Measurements from ENCODE around the gene DSG1. TPM values are rescaled to one million over a fixed set of nuclear protein-coding genes. Genes with fewer than 3 reads are reported as not detected.
"Not testable (repeated sequence)": the region's sequence is repeated elsewhere in the genome, so short reads cannot be mapped to it uniquely, and the experiment has no call there.

Gene DSG1
- total RNA-seq, 6 donors from 2014 or later: not detected

- Histone ChIP-seq H3K4me3 (no peak overlapping the region), H3K9me3 (no peaks in the 10 kb centered on the region), H3K36me3 (no peaks in the 10 kb centered on the region), H3K27me3 (no peaks in the 10 kb centered on the region), H3K4me1 (no peaks in the 10 kb centered on the region), H3K27ac (no peak overlapping the region)
- TF ChIP-seq EP300 (IDR thresholded peaks at IDR 0.05): no peak
- no peak for TF ChIP-seq POLR2A (IDR thresholded peaks at IDR 0.05)
- TF ChIP-seq CTCF (IDR thresholded peaks at IDR 0.05): no peak
- TF ChIP-seq POLR2AphosphoS5 (IDR thresholded peaks at IDR 0.05): no peak
- WGBS, 2 donors: 75 to 77% methylated on average over 7 of the region's 7 CpGs
- ATAC-seq (ENCODE audit: low FRiP score in 2 of 2): no peak
- no peak for DNase-seq
These were observed 12.0 kb downstream of the DSG1 start for GRCh38 chr18:31329787-31330438.

DNA sequence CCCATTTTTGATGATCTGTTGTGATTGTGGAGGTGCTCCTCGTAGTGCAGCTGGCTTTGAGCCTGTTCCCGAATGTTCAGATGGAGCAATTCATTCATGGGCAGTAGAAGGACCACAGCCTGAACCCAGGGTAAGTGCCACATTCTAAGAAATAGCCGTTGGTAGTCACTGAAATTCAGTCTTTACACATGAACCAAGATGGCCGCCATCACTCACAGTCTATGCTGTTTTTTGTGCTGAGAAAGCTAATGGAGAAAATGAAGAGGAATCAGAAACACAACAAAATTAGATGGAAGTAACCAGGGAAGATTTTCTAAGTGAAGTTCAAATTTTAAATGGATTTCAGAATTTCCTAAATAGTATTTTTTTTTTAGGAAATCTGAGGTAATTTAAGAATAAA, 25.5 kb downstream of the DSG1 start:
- no peak for ATAC-seq (ENCODE audit: low FRiP score in 2 of 2)
- H3K27ac ChIP-seq: no peak overlapping the region
- WGBS, 2 donors: 88 to 91% methylated on average over 4 of the region's 4 CpGs

GRCh38 chr18:31353336-31353735, 35.4 kb downstream of the DSG1 start:
- not testable (repeated sequence) for H3K27ac ChIP-seq; H3K9me3 ChIP-seq; H3K4me3 ChIP-seq; H3K27me3 ChIP-seq; H3K4me1 ChIP-seq; ATAC-seq (ENCODE audit: low FRiP score in 2 of 2); H3K36me3 ChIP-seq
- peak in 1 of 2 donors; percentile 24 for DNase-seq
- WGBS, 2 donors: 51 to 64% methylated on average over 3 to 5 of the region's 17 CpGs

More for the DNA sequence above, 25.5 kb downstream of the DSG1 start:
- no peaks in the 10 kb centered on the region for H3K4me1 ChIP-seq
- TF ChIP-seq CTCF (IDR thresholded peaks at IDR 0.05): no peak
- no peak for TF ChIP-seq POLR2AphosphoS5 (IDR thresholded peaks at IDR 0.05)
- no peak for TF ChIP-seq POLR2A (IDR thresholded peaks at IDR 0.05)
- no peak for TF ChIP-seq EP300 (IDR thresholded peaks at IDR 0.05)
- no peaks in the 10 kb centered on the region for H3K36me3 ChIP-seq
- DNase-seq: no peak
- H3K9me3 ChIP-seq: no peaks in the 10 kb centered on the region
- no peaks in the 10 kb centered on the region for H3K27me3 ChIP-seq
- H3K4me3 ChIP-seq: no peak overlapping the region

- 93 to 96% methylated on average over 7 to 8 of the region's 8 CpGs for WGBS, 2 donors
- H3K36me3 ChIP-seq: no peaks in the 10 kb centered on the region
- no peaks in the 10 kb centered on the region for H3K27me3 ChIP-seq
- ATAC-seq (ENCODE audit: low FRiP score in 2 of 2) (peak in 1 of 2 donors; percentile 53), DNase-seq (peak in 1 of 2 donors; percentile 5)
- TF ChIP-seq EP300 (IDR thresholded peaks at IDR 0.05) (no peak), POLR2A (IDR thresholded peaks at IDR 0.05) (no peak), POLR2AphosphoS5 (IDR thresholded peaks at IDR 0.05) (no peak), CTCF (IDR thresholded peaks at IDR 0.05) (no peak)
- no peaks in the 10 kb centered on the region for H3K4me1 ChIP-seq
- H3K4me3 ChIP-seq: no peak overlapping the region
- no peaks in the 10 kb centered on the region for H3K9me3 ChIP-seq
- no peak overlapping the region for H3K27ac ChIP-seq
These were observed 37.0 kb downstream of the DSG1 start for GRCh38 chr18:31354990-31355389.

DNA sequence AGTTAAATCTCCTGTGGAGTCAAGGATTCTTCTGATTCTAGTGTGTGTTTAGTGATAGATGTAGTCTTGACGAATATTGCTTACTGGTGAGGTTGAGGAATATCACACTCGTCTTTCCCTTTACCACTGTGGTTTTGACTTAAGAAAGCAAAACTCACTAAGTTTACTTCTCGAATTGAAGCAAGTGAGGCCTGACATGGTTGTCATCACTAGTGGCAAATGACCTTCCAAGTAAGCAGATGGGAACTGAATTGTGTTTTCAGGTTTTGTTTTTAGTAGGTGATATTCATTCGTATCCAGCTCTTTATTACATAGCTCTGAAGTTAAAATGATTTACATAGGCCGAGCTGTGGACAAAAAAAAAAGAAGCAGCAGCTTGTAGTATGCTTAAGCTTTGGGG, 38.1 kb downstream of the DSG1 start:
- no peaks in the 10 kb centered on the region for H3K36me3 ChIP-seq
- no peaks in the 10 kb centered on the region for H3K4me1 ChIP-seq
- H3K27ac ChIP-seq: no peak overlapping the region
- TF ChIP-seq POLR2A (IDR thresholded peaks at IDR 0.05): no peak
- no peak for TF ChIP-seq EP300 (IDR thresholded peaks at IDR 0.05)
- TF ChIP-seq POLR2AphosphoS5 (IDR thresholded peaks at IDR 0.05): no peak
- no peak for TF ChIP-seq CTCF (IDR thresholded peaks at IDR 0.05)
- H3K9me3 ChIP-seq: no peaks in the 10 kb centered on the region
- ATAC-seq (ENCODE audit: low FRiP score in 2 of 2) (no peak), DNase-seq (no peak)
- WGBS, 2 donors: 76 to 86% methylated on average over 5 of the region's 5 CpGs
- no peaks in the 10 kb centered on the region for H3K27me3 ChIP-seq
- no peak overlapping the region for H3K4me3 ChIP-seq

Data from upper lobe of left lung (tissue), 6 donors.